COLO668 (cell line): ENCODE measurements around the gene CD72.
"Not testable (repeated sequence)": the region's sequence is repeated elsewhere in the genome, so short reads cannot be mapped to it uniquely, and the experiment has no call there.

ENCODE experiments used
- DNase-seq: peaks from one replicate; lab custom pipeline; 2025; ENCODE audit not compliant: unreplicated experiment; lab: John Stamatoyannopoulos, UW

The CD72 gene

DNA sequence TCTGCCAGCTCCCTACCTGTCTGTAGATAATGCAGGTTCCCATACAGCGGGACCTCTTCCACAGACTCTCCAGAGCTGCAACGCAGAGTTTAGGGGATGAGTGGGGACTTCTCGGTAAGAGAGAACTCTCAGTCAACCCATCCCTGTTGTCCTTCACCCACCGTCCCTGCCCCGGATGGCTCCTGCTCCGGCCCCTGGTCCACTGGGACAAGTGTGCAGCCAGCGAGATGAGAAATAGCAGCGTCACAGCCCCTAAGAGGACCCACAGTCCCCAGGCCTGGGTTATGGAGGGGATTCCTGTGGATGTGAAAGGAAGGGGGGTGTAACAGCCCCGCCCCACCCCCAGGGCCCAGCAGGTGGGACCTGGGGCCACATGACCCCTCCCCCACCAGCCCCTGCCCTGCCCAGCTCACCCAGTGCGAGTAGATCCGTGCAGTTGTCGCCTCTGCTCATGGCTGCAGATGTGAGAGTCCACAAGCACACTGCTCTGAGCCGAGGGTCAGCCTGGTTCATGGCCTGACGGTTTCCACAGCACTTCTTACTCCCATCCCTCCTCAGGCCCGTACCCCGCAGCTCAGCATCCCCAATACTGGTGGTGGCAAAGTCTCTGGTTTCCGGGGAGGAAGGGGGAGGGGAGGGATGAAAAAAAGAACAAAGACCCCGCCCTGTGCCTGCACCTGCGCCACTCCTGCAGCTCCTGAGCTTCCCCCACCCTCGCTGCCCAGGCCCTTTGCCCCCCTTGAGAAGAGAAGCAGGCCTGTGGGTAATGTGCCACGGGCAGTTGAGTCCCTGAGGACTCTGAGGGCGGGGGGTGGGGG is 32.3 kb upstream of the CD72 start, which contains the start of gene SIT1:
Gene SIT1 (minus strand): TSS at position 591 of the 818 bp plus-strand sequence. CDS start 78 bp downstream, at position 513.
- no peak for DNase-seq

GRCh38 chr9:35649431-35650340 is 31.5 kb upstream of the CD72 start:
- DNase-seq = no peak

- DNase-seq = peak; percentile 92
Measured at GRCh38 chr9:35646533-35647265, 28.5 kb upstream of the CD72 start.

DNA sequence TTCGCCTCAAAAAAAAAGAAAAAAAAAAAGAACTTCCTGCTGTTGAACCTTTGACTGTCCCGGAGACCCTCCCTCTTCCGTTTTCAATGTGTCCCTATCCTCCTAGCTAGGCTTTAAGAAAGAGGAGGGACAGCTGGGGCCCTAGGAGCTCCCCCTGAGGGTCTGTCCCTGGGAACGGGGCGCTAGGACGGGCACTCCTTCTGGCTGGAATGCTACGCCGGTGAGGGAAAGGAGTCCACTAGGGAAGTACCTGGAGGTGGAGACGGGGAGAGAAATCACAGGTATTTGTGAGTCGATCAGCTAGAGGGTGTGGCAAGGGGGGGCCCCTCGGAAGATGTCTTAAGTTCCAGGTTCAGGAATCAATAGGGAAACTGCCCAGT is 27.9 kb upstream of the CD72 start:
- no peak for DNase-seq

DNA sequence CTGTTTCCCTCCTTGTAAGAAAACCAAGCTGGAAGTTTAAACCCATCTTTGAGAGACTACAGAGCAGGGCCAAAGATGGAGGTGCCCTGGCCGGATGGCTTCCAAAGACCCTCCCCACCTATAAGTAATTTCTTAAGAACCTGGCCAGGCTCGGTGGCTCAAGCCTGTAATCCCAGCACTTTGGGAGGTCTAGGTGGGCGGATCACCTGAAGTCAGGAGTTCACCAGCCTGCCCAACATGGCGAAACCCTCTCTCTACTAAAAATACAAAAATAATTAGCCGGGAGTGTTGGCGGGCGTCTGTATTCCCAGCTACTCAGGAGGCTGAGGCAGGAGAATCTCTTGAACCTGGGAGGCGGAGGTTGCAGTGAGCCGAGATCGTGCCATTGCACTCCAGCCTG is 27.5 kb upstream of the CD72 start:
- not testable (repeated sequence) for DNase-seq

DNA sequence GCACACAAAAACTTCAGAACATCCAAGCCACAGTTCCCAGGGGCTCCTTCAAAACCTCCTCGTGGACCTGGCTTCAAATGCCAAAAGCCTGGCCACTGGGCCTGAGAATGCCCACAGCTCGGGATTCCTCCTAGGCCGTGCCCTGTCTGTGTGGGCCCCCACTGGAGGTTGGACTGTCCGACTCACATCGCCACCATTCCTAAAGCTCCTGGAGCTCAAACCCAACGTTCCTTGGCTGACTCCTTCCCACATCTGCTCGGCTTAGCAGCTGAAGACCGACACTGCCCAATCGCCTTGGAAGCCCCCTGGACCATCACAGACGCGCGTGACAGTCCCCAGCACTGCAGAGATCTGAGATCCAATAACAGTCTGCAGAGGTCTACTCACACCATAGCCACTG is 24.8 kb upstream of the CD72 start:
- no peak for DNase-seq

GRCh38 chr9:35641478-35641877 is 23.3 kb upstream of the CD72 start:
- DNase-seq = not testable (repeated sequence)

DNA sequence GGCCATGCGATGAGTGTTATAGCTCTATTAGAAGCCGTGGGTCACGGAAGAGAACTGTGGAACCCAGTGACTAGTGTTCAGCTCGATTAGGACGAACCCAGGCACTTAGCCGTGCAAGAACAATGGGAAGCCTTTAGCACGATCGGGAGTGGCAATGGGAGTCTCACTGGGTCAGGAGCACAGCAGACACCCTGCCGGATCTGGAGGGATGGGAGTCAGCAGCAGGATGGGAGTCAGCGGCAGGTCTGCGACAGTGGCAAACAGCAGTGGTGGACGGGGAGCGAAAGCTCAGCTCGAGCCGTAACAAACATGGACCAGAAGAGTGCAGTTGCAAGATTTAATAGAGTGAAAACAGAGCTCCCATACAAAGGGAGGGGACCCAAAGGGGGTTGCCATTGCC is 22.2 kb upstream of the CD72 start:
- not testable (repeated sequence) for DNase-seq

GRCh38 chr9:35639631-35640030 is 21.4 kb upstream of the CD72 start:
- DNase-seq = no peak

GRCh38 chr9:35639225-35639624 is 21.0 kb upstream of the CD72 start:
- DNase-seq = not testable (repeated sequence)

DNA sequence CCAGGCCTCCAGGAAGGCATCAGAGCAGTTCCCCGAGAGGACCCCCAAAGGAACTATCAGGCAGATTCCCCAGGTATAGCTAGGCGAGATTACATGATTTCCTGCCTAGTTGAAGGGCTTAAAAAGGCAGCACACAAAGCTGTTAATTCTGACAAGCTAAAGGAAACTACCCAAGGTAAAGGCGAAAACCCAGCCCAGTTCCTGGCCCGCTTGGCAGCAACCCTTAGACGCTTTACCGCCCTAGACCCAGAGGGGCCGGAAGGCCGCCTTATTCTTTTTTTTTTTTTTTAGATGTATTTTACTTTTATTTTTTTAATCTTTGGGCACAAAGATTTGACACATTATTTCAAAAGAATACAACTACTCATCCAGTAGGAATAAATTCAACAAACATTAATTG is 20.5 kb upstream of the CD72 start:
- not testable (repeated sequence) for DNase-seq

DNA sequence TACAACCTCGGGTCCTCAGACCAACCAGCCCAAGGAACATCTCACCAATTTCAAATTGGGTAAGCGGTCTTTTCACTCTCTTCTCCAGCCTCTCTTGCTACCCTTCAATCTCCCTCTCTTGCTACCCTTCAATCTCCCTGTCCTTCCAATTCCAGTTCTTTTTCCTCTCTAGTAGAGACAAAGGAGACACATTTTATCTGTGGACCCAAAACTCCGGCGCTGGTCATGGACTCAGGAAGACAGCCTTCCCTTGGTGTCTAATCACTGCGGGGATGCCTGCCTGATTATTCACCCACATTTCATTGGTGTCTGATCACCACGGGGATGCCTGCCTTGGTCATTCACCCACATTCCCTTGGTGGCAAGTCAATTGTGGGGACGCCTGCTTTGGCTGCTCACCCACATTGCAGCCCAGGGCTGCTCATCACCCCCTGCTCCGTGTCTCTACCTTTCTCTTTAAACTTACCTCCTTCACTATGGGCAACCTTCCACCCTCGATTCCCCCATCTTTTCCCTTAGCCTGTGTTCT is 19.3 kb upstream of the CD72 start:
- not testable (repeated sequence) for DNase-seq

DNA sequence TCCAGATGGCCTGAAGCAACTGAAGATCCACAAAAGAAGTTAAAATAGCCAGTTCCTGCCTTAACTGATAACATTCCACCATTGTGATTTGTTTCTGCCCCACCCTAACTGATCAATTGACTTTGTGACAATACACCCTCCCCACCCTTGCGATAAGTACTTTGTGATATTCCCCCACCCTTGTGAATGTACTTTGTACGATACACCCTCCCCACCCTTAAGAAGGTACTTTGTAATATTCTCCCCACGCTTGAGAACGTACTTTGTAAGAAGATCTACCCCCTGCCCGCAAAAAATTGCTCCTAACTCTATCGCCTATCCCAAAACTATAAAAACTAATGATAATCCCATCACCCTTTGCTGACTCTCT is 18.6 kb upstream of the CD72 start:
- not testable (repeated sequence) for DNase-seq

DNA sequence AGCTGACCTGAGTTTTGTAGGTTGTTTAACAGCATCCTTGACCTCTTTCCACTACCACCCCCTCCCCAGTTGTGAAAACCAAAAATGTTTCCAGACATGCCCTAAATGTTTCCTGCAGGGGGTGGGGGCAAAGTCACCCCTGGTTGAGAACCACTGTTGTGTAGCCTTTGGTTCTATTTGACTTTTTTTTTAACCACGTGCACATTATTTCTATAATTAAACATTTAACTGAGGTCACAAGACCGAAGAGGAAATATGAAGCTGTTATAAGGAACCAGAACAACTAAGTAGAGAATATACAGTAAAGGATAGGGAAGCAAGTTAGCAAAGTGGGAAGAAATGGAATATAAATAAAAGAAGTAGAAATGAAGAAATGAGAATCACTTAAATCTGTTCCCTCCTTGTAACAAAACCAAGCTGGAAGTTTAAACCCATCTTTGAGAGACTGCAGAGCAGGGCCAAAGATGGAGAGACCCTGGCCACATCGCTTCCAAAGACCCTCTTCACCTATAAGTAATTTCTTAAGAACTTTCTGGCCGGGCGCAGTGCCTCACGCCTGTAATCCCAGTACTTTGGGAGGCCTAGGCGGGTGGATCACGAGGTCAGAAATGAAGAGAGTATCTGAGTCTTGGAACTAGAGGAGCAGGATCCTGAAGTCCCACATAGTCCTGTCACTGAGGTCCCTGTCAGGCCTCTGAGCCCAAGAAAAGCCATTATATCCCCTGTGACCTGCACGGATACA is 18.1 kb upstream of the CD72 start:
- DNase-seq = no peak

GRCh38 chr9:35635730-35636129 is 17.5 kb upstream of the CD72 start:
- DNase-seq = no peak

- no peak for DNase-seq
Measured at GRCh38 chr9:35629597-35629996, 11.4 kb upstream of the CD72 start.

- no peak for DNase-seq
Measured at GRCh38 chr9:35628389-35628991, 10.3 kb upstream of the CD72 start.

DNA sequence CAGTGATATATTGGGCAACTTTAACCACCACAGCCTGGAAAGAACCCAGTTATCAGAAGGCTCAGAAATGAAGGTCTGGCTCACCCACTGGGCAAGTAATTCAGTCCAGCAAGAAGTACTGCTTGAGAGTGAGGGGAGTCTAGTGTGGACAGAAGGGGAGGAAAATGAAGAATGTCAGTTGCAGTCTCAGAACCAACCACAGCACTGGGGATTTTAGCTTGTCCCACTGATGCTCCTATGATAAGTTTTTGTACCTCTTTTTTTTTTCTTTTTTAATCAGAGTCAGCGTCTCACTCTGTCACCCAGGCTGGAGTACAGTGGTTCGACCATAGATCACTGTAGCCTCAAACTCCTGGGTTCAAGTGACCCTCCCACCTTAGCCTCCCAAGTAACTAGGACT is 9.4 kb upstream of the CD72 start:
- DNase-seq = no peak

DNA sequence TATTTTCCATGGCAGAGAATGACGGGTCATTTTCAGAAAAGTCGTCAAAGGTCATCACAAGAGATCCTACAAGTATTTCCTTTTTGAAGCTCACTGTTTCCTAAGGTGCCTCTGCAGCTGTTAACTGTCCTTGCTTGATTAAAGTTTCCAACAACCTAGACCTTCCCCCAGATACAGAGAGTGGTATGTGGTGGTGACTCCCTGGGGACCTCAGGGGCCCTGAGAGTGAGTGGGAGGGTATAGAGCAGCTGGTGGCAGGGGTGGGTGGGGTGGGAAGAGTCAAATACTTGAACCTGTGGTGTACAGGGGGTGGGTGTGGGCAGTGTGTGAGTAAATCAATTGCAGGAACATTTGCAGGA is 1.6 kb upstream of the CD72 start:
- DNase-seq = no peak
